SU-DHL-6 (cell line): ENCODE results near the gene PTPRN2.

Experiments used
- CTCF ChIP-seq: fragments of 200-600 bp; sonication (generic); IDR thresholded peaks from one replicate; pipeline ENCODE4 v1.5.1; 2017; ENCODE audit warnings: antibody characterized with exemption, mild to moderate bottlenecking, low read length, moderate library complexity; ENCODE audit not compliant: insufficient read depth, poor library complexity, severe bottlenecking
- EZH2phosphoT487 ChIP-seq: fragments of 200-600 bp; sonication (generic), shearing (Covaris generic); conservative IDR thresholded peaks from 2 replicates; pipeline ENCODE4 v1.6.1; 2018; ENCODE audit warnings: mild to moderate bottlenecking, antibody characterized with exemption, low read length, moderate library complexity, mixed read lengths

- no peak for TF ChIP-seq CTCF
- TF ChIP-seq EZH2phosphoT487 = no peak
Measured at GRCh38 chr7:157936976-157937375, 650.6 kb downstream of the PTPRN2 start.
